HG02938 (cell line): Measurements from ENCODE around the gene MASP2.
"Not testable (repeated sequence)": the region's sequence is repeated elsewhere in the genome, so short reads cannot be mapped to it uniquely, and the experiment has no call there.

Experiments used
- ATAC-seq: cut with Tn5 transposase; IDR thresholded peaks from one replicate; pipeline ENCODE4 v1.9.1; 2021; ENCODE audit warnings: mild to moderate bottlenecking, moderate library complexity; ENCODE audit not compliant: unreplicated experiment

The MASP2 gene

DNA sequence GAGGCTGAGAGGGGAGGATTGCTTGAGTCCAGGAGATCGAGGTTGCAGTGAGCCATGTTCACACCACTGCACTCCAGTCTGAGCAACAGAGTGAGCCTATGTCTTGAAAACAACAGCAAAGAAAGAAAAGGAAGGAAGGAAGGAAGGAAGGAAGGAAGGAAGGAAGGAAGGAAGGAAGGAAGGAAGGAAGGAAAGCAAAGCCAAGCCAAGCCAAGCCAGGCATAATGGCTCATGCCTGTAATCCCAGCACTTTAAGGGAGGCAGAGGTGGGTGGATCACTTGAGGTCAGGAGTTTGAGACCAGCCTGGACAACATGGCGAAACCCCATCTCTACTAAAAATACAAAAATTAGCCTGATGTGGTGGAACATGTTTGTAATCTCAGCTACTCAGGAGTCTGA lies 55.0 kb downstream of the MASP2 start:
- not testable (repeated sequence) for ATAC-seq

DNA sequence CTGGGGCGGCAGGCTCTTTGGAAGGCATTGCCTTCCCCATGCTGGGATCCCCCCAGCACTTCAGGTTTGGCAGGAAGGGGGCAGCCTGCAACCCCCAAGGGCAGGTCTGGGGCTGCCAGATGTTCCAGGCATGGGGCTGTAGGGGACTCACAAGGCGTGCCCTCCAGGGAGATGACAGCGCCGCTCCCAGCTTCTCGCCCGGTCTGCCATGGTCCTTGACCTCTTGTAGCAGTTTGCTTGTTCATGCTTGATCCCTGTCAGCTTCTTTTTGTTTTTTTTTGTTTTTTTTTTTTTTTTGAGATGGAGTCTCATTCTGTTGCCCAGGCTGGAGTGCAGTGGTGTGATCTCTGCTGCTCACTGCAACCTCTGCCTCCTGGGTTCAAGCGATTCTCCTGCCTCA lies 56.2 kb downstream of the MASP2 start:
- ATAC-seq: no peak

DNA sequence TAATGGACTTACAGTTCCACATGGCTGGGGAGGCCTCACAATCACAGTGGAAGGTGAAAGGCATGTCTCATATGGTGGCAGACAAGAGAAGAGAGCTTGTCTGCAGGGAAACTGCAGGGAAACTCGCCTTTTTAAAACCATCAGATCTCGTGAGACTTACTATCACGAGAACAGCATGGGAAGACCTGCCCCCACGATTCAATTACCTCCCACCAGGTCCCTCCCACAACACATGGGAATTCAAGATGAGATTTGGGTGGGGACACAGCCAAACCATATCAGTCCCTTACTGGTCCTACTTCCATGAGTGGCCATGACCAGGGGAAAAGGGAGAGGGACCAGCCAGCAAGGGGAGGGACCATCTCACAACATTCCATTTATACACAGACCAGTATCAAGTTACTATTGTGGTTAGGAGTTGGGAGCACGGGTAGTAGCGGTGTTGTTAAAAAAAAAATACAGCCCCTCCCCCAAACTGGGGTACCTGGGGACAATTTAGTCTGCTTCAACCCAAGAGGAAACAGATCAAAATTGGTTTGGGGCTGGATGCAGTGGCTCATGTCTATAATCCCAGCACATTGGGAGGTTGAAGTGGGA lies 57.0 kb downstream of the MASP2 start:
- not testable (repeated sequence) for ATAC-seq

DNA sequence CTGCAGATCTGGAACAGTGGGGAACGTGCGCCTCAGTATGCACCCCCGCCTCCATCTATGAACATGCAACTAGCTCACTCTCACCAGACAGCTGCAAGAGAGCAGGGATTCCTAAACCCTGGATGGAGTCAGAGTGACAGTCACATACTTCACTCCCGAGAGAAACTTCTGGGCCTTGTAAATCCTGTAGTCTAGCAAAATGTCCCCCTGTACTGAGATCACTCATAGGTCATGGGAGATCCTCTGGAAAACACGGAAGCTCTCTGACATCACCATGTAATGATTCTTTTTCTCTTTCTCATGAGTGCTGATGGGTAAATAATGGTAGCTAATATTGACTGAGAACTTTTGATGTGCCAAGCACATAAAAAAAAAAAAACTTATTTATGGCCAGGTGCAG lies 57.9 kb downstream of the MASP2 start:
- ATAC-seq: no peak

DNA sequence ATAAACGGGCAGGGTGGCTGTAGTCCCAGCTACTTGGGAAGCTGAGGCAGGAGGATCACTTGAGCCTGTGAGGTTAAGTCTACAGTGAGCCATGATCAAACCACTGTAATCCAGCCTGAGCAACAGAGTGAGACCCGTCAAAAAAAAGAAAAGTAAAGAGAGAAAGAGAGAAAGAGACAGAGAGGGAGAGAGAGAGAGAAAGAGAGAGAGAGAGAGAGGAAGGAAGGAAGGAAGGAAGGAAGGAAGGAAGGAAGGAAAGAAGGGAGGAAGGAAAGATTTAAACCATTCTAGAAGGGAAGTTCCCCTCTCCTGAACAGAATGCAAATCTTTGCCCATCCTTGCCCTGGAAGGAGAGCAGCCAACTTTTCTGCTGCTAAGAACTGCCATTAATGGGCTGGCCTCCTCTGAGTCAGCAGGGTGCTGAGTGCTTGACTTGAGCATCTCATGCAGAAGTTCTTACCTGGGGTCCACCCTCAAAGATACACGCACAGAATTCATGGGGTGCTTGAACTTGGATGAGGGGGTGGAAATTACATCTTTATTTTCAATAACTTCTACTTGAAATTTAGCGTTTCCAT lies 59.1 kb downstream of the MASP2 start:
- no peak for ATAC-seq

DNA sequence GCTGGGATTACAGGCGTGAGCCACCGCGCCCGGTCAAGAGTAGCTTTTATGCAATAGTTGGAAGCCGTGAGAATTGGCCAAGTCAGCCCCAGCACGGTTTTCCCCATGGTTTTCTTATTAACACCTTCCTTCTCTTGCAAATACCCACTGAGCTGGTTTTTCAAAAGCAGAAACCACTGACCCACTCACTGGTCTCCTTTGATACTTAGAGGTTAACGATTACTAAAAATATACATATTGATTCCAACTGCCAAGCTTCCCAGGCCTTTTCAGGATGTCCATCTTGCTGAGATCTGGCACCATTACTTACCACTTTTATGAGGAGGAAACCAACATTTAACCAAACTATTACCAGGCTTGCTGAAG lies 60.5 kb downstream of the MASP2 start:
- no peak for ATAC-seq

DNA sequence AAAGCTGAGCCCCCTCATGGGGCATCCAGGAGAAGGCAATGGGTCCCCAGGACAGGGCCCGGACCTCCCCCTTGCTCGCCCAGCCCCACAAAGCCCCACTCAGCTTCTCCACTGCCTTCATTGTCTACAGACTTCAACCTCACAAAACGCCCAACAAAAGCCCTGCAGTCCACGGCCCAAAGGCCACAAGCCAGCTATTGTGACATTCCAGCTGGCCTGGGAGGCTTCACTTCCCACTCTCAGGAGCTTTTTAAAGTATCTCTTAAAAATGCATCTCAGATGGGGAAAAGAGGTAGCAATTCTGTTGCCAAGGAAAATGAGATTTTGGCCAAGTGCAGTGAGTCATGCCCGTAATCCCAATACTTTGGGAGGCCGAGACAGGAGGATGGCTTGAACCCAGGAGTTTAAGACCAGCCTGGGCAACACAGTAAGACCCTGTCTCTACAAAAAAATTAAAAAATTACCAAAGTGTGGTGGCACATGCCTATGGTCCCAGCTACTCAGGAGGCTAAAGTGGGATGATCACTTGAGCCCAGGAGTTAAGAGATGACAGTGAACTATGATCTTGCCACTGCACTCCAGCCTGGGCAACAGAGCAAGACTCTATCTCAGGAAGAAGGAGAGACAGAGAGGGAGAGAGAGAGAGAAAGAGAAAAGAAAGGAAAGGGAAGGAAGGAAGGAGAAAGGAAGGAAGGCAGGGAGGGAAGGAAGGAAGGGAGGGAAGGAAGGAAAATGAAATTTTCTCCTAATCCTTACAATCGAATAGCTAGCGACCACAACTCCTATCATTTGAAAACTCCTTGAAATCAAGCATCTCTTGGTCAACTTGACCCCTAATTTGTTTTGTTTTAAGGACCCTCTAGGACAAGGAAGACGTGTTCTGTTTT lies 66.0 kb downstream of the MASP2 start:
- no peak for ATAC-seq

DNA sequence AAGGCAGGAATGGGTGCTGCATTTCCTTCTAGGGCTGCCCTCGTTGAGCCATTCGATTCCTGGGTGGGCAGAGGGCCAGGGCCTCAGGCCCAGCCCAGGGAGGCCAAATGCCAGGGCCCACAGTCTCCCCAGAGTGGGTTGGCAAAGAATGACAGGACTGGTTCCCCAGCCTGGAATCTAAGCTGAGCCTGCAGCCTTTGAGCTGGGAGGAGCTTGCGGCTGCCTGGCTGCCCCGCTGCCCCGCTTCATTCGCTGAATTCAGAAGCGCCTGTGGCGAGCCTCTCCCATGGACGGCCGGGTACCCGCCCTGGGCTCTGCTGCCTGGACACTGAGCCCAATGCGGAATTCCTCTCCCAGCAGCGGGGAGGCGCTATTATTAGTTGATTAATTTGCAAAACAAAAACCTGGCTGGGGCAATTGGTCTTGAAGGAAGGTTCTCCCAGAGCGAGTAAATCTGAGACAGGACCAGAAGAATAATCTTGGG lies 66.9 kb downstream of the MASP2 start:
- no peak for ATAC-seq

DNA sequence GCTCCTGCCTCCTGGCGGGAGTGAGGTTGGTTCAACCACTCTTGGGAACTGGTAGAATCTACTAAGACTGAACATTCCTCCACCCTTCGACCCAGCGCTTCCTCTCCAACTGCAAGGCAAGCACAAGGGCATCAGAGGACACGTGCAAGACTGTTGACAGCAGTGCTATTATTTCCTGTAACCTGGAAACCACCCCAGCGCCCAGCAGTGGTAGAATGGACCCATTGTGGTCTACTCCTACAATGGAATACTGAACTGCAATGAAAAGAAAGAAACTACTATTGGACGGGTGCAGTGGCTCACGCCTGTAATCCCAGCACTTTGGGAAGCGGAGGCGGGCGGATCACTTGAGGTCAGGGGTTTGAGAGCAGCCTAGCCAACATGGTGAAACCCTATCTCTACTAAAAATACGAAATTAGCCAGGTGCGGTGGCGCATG lies 67.5 kb downstream of the MASP2 start:
- no peak for ATAC-seq

DNA sequence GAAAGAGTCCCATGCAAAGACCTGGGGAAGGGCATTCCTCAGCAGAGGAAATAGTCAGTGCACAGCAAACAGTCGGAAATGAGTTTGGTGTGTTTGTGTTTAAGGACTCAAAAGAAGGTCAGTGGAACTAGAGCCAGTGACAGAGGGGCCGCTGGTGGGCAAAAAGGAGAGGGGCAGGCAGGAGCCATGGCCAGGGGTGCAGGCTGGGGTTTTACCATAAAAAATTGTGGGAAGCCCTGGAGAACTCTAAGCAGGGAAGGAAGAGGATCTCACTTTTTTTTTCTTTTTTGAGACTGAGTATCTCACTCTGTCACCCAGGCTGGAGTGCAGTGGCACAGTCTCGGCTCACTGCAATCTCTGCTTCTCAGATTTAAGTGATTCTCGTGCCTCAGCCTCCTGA lies 68.3 kb downstream of the MASP2 start:
- no peak for ATAC-seq
